HG03342 (cell line): ENCODE results near the gene HDHD2.

Experiments used
- ATAC-seq: cut with Tn5 transposase; IDR thresholded peaks from one replicate; pipeline ENCODE4 v1.9.1; 2021; ENCODE audit warnings: mild to moderate bottlenecking, moderate library complexity; ENCODE audit not compliant: unreplicated experiment

HDHD2 gene

DNA sequence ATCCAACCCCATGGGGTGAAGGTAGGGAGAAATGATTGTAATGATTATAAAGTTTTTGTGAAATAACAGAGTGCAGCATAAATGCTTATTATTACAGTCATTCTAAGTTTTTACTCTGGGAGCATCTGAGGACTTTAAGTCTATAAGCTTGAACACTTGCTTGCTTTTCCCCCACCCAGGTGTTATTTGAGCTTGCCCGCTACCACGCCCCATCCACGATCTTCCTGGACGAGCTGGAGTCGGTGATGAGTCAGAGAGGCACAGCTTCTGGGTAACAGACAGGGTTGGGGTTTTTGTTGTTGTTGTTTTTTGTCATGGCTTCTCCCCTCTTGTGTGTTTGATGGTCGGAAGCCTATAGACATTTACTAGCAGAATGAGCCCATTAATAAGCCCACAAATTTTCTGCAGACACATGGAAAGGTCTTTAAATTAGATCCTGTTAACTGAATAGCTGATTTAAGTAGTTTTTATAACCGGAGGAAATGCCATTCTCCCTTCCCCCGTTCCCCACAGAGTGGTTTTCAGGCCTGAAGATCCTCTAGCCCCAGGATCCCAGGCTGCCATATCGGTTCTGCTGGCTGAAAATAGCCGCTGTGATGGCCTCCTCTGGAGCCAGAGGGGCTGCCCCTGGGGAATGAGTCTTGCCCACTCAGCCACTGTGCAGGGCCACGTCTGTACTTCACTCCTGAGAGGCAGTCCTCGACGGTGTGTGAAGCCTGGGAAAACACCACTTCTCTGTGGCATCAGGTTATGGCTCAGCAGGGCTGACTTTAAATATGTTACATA is 75.0 kb downstream of the HDHD2 start:
- no peak for ATAC-seq

DNA sequence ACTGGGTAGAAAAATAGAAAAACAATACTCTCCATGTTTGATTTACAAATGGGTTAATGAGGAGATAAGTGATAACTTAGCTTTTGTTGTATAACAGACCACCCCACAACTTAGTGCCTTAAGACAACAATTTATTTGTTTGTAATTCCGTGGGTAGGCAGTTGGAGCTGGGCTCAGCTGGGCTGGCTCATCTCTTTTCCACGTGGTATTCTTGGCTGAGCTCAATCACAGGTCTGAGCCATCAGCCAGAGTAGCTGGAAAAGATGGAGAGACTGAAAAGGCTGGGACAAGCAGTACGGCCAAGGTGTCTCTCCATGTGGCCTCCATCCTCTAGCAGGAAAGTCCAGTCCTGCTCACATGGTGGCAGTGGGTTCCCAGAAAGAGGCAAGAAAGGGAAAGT is 82.7 kb downstream of the HDHD2 start:
- ATAC-seq = no peak

- no peak for ATAC-seq
Measured at GRCh38 chr18:47063096-47063495, 87.2 kb downstream of the HDHD2 start.

DNA sequence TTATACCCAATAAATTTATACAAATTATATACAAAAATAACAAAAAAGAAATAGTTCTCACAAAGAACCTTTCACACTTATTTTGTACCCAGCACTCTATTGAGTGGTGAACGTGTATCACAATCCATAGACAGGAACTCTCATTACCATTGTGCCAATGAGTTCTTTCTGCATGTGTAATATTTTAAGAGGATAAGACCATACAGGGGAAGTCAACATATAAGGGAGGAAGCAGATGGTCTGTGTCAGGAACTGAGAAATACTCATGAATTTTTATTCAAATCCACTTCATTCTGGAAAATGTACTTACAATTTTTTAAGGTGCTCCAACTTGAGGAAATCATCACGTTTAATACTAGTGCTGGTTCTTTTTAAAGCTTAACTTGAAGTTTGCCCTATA is 87.8 kb downstream of the HDHD2 start:
- ATAC-seq = no peak
